GM21423 (cell line): ENCODE results near the gene PRADC1.
"Not testable (repeated sequence)": the region's sequence is repeated elsewhere in the genome, so short reads cannot be mapped to it uniquely, and the experiment has no call there.

ENCODE experiments used
- ATAC-seq: cut with Tn5 transposase; IDR thresholded peaks from one replicate; pipeline ENCODE4 v1.9.1; 2021; ENCODE audit warnings: mild to moderate bottlenecking, moderate library complexity; ENCODE audit not compliant: unreplicated experiment

The PRADC1 gene

DNA sequence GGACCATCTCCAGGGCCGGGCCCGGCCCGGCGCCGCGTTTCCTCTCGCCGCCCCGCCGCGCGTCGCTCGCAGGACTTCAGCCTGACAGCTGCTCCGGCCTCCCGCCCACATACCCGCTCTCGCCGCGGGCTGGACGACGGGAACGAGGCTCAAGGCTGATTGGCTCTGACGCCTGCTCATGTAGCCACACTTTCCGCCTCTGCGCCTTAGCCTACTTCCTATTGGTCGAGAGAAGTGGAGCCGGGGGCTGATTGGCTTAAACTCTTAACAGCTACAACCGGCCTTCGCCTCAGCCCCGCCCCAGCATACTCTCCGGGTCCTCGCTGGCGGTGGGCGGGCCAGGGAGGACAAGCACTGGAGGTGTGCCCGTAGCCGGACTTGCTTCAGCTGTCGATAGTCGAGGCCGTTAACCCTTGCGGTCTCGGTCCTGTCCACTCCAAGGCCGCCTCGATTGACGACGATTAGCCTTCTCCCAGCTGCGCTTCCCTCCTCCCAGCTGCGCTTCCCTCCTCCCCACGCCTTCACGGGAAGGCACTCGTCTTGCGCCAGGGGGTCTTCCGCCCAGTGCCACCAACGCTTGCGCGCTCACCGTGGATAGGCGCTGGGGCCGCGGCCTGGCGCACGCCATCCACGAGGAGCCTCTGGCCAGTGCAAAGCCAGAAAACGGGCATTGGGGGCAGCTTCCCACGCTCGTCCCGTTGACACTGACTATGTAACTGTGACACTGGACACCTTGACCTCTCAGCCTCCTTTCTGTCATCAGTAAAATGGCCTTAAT, at the start of gene PRADC1:
TSS of gene PRADC1 (minus strand) at position 86 of the 778 bp plus-strand sequence. CDS start at position 7, 79 bp downstream.
- ATAC-seq, result peak; percentile 89

DNA sequence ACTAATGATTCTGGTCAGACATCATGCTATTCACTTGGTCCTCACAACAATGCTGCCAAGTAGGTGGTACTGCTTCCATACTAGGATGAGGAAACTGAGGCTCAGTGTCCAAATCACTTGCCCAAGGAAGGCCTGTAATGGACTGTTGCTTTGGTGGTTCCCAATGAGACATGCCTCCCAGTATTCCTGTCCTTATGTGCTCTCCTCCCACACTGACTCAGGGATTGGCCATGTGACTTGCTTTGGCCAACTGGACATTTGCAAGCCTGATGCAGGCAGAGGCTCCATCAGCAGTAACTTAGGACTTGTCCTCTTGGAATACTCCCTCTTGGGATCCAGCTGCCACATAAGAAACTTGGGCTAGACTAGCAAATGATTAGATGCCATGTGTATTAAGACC, 48.2 kb upstream of the PRADC1 start:
- no peak for ATAC-seq

DNA sequence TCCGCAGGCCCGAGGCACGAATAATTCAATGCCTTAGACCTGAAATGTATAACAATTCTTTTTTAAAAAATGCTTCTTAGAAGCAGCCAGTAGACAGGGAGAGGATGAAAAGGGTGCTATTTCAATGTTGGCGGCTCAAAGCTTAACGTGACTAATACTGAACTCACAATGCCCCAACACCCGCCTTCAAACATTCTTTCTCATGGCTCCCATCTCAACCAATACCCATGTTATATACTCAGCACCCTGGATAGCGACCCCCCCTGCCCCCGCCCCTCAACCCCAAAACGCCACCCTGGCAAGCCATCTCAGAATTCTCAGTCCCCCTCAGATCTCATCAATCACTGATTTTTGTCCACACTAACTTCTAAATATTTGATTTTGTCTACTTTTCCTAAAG, 46.8 kb upstream of the PRADC1 start:
- ATAC-seq, result no peak

DNA sequence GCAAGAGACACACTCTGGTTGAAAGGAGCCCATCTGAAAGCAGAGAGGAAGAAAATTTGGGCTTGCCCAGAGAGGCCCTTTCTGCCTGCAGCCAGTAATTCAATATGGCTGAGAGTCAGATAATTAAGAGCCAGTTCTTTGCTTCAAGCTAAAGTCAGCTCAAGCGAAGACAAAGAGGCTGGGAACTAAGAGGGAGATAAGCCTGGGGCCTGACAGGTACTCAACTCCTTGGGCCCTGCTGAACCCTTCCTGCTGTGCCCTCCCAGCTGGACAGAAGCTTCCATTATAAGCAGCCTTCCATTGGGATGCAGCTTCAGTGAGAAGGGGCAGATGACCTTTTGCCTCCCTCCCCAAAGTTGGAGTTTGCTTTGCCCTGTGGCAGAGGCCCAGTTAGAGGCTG, 39.2 kb upstream of the PRADC1 start:
- no peak for ATAC-seq

DNA sequence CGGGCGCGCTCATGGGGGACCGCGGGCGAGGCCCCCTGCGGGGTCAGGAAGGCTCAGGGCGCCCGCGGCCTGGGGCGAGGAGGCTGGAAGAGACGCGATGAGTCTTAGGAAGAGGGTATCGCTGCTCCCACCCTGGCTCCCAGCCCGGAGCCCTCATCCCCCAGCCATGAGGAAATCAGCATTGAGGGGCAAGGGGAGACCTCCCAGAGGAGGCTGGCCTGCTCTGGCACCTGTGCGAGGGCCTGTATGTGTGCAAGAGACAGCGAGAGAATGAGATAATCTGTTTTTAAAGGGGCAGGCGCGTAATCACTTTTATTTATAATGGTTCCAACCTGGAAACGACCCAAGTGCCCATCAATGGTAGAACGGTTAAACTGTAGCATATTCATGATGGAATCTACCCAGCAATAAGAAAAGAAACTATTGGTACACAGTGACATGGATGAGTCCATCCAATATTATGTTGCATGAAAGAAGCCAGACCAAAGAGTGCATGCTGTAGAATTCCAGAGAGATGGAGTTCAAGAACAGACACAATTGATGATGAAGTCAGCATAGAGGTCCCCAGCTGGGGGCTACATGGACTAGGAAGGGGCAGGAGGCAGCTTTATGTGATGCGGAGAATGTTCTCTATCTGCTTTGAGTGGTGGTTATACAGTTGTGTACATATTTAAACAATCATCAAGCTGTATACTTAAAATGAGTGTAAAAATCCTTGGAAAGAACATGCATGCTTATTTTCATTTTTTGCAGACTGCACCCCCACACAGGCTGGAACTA, 36.8 kb upstream of the PRADC1 start:
- no peak for ATAC-seq

DNA sequence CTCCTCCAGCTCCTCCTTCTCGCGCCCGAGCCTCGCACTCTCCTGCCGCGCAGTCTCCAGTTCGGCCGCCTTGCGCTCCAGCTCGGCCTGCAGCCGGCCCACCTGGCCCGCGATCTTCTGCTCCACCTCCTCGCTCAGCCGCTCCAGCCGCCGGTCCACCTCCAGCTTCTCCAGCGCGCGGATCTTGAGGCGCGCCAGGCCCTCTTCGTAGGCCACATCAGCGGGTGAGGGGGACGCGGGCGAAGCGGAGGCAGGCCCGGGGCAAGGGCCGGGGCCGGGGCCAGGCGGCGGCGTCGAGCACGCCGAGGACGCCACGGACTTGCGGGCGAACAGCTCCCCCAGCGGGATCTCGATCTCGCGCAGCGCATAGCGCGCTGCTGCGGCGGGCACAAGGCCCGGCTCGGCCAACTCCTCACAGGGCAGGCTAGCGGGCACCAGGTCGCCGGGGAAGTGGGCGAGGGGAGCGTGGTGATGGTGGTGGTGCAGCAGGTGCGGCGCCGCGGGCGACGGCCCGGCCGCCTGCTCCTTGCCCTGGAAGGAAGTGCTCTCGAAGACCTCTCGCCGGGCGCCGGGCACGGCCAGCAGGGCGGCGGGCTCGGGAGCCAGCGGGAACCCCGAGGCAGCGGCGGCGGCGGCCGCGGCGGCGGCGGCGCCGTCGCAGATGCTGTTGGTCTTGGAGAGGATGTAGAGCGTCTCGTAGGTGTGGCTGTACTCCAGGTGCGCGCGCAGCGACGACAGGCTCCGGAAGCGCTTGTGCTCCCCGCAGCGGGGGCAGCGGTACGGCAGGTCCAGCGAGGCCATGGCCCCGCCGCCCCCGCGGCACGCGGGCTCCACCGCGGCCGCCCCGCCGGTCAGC, 36.0 kb upstream of the PRADC1 start:
- peak; percentile 65 for ATAC-seq

DNA sequence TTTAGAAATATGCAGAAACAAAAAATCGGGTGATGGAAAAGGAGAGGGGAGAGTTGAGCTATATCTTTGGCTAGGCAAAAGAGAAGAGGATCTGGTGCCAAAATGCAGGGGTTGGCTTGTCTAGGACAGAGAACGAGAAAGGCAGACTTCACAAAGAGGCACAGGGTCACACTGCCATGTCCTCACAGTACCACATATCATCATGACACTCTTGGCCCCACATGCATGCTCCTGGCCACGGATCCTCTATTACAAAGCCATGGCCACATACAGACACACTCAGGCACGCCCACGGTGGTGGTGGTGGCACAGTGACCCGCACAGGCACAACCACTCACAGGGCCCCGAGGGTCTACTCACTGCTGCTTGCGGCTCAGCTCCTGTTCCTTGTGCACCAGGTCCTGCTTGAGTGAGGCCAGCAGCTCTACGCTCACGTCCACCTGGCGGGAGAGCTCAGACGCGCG, 35.4 kb upstream of the PRADC1 start:
- ATAC-seq, result no peak

DNA sequence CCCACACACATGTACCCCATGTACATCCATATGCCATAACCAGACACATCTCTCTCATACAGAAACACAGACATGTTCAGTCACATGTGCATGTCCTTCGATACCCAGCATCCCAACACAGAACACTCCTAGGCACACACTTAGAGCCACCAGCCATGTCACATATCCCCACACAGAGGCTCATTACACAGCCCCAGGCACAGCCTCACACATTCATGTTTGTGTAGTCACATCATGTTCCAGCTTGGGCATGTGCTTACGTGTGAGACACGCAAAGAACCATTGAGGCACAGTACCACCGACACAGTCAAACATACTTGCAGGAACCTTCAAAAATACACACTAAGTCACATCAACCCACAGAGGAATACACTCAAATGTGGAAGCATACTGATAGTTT, 34.0 kb upstream of the PRADC1 start:
- no peak for ATAC-seq

DNA sequence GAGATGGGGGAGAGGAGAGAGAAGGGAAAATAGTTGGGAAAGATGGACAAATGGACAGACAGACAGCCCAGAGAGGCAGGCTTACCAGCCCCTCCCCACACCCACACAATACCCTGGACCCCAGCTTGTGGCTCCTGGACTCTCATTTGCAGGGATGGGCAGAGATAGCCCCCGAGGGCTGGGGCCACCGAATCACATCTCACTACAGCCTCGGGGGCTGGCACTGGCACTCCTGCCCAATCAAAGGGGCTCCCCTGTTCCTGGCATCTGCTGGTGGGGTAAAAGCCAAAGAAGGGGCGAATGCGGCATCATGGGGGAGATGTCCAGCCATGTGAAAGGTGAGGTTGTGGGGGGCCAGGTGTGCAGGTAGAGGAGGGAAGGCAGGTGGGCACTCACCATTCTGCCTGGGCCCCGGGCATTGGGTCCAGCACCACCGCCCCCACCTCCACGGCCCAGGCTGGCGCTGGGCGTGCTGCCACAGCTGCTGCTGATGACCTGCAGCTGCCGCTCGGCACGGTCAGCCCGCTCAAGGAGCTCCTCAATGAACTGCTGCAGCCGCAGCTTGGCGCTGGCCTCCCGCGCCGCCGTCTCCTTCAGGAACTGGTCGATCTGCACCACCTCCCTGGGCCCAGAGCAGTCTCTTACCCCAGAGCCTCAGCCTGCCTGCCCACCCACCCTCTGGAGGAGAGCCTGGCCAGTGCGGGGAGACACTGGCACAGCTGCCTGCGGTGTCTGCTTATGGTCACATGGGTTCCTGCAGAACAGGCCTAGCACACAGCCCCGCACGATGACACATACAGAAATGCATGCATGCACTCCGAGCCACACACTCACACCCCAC, 33.2 kb upstream of the PRADC1 start:
- no peak for ATAC-seq

DNA sequence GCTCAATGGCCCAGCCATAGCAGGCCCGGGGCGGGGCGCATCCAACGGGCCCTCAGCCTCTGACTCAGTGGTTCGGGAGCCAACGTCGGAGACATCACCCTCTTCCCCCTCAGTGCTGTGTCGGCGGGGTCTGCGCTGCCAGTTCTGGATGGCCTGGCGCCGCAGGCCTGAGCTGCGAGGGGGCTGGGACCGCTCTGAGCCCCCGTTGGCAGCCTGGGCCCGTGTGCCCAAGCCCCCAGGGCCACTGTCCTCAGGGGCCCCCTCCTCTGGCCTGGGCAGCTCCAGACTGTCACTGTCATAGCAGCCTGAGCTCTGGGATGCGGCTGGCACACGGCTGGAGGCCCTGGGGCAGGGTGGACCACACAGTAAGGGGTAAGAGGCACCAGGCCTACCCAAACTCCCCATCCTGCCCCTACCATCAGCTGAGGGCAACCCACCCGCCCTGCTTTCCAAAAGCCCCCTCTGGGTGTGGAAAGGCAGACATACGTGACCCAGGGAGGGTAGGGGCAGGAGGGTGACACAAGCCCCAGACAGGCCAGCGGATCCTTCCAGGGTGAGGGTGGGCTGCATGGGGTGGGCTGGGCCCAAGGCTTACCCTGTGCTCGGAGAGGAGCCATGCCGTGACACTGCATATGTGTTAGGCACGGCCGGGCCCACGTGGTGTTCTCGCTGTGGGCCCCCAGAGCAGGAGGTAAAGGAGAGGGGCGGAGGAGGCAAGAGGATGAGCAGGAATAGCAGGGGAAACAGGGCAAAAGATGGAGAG, 32.4 kb upstream of the PRADC1 start:
- ATAC-seq, result no peak

DNA sequence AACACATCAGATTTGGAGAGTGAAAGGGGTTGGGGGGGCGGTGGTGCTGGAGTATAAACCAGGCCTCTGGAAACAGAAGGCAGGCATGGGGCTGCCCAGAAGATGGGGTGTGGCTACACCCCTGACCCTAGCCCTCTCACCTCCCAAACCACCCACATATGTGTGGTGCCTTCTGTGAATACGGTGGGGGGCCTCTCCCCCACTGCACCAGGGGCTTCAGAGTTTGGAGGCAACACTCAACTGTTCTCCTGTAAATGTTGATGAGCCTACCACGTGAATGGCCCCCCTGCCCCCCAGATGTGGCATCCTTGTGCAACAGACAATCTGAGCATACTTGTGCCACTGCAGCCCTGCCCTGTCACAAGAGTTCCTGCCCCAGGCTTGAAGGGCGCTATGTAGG, 31.7 kb upstream of the PRADC1 start:
- ATAC-seq, result no peak

DNA sequence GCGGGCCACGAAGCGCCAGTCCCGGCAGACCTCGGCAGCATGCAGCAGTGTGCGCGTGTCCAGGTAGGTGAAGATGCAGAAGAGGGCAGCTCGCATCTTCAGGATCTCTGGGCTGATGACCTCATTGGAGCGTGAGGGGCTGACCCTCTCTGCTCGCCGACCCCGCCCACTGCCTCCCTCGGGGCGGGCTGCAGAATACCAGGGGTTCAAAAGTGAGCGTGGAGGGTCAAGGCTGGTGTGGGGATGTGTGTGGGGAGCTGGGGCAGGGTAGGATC, 31.2 kb upstream of the PRADC1 start:
- ATAC-seq, result no peak

DNA sequence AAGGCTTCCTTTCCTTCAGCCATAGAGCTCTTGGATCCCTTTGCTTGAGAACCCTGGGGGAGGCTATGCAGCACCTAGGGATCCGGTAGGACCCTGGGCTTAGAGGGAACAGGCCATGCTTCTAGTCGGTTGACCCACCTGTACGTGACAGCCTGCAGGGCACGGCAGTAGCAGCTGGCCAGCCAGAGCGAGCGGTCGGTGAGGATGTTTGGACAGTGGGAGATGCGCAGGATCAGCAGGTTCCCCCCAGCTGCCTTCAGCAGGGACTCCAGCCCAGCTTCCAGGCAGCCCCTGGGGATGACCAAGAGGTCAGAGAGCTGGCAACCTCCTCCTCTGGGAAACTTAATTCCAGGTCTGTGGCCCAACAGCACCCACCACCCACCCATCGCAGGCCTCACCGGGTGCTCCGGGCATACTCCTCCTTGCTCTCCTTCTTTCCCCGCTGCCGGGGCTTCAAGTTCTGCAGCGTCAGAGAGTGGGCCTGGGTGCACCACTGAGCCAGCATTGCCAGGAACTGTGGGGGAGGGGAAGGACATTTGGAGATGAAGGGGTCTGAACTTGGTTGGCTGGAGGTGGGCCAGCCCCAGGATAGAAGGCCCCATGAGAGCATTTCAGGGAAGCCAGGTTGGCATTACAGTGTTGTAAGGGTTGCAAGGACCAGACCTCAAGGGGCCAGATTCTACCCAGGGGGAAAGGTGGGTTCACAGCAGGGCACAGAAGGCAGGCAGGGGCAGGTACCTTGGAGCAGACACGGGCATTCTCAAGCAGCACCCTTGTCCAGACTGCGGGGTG, 30.7 kb upstream of the PRADC1 start:
- ATAC-seq, result no peak

DNA sequence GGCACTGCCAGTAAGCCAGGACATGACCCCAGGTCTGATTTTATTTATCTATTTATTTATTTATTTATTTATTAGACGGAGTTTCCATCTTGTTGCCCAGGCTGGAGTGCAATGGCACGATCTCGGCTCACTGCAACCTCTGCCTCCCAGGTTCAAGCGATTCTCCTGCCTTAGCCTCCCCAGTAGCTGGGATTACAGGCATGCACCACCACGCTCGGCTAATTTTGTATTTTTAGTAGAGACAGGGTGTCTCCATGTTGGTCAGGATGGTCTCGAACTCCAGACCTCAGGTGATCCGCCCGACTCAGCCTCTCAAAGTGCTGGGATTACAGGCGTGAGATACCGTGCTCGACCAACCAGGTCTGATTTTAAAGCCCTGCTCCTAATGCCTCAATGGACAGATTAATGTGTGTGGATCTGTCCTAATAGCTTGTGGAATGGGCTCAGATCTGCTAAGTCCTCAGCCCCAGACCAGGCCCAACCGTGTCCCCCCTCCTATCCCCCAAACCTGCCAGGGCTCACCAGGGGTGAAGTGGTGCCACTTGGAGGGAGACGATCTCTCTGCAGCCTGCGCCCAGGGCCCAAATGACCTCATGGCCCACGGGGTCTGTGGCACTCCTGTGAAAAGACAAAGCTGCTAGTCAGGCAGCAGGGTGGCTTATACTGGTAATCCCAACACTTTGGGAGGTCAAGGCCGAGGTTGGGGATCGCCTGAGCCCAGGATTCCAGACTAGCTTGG, 29.8 kb upstream of the PRADC1 start:
- ATAC-seq, result not testable (repeated sequence)

DNA sequence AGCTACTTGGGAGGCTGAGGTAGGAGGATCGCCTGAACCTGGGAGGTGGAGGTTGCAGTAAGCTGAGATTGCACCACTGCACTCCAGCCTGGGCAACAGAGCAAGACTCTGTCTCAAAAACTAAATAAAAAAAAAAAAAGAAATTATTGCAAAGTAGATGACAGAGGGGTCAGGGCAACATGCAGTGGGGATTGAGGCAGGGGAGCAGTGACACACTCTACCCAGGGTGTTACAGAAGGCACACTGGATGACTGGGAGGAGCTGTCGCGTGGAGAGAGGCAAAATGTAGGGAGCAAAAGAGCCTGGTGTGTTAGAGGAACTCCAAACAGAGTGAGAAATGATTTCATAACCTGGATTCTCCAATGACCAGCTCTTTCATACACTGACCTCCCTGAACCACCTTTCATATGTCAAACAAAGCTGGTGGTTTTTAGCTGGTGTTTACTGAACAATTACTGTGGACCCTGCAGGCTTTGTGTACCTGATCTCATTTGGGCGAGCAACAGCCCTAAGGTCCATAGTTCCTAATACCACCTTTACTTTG, 29.1 kb upstream of the PRADC1 start:
- ATAC-seq, result no peak

DNA sequence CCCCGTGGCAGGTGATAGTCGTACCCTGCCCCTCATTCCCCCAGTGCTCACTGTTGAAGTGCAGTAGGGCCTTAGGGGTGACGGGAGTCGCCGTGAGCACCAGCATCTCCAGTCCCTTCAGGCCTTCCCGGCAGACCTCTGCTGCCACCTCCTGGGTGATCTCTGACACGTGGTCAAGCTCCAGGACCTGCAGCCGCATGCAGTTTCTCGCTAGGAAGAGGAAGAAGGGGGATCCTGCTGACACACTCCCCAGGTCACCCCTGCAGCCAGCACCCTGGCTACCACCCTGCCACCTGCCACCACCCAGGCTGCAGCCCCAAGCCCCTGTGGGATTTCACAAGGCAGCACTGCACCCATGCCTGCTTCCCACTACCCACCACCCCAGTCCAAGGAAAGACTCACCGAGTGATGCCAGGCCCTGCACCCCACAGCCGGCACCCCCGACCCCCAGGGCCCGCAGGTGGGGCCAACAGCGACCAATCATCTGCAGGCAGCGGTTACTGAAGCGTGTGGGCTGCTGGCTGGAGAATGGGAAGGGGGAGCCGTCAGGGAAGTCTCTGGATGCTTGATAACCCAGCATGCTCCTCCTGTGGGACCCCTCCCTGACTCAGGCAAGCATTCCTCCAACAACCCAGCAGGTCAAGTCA, 27.4 kb upstream of the PRADC1 start:
- ATAC-seq, result no peak

DNA sequence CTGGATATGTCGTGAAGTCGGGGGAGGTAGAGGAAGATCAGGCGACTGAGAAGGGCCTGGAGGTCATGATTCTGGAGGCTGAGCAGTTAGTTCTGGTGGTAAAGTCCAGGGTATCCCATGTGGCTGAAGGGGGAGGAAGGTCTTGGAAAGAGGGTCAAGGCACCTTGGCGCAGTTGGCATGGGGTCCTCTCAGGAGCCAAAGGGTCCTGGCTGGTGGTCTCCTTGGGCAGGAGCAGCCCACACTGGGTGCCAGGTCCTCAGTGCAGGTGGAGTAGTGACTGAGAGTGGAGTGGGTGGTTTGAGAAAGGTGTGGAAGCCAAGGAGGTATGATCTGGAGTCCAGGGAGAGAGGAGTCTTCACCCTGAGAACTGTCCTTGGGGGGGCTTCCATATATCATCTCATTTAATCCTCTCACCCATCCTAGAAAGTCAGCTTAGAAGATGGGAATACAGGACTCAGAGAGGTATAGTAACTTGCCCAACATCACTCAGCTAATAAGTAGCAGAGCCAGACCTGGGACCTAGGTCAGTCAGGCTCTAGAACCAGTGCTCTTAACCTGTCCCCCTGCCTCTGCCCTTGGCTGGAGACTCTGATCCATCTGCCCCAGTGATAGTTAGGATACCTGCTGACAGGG, 26.8 kb upstream of the PRADC1 start:
- ATAC-seq, result no peak
